Measurements from ENCODE around the gene SAFB2. TPM values are rescaled to one million over a fixed set of nuclear protein-coding genes. Genes with fewer than 3 reads are reported as not detected.

The SAFB2 gene
- total and polyA plus RNA-seq, 2 donors (not counting 3 experiments of a cell fraction or from before 2014, with no cell fraction given) = 24.6 to 85.9 TPM

- H3K4me2 ChIP-seq (ENCODE audit: insufficient read depth, low read length) = no peak overlapping the region
- TF ChIP-seq FOS (IDR thresholded peaks at IDR 0.05; ENCODE audit: borderline replicate concordance, insufficient read depth, low read length) = no peak
- H3K9ac ChIP-seq (replicated peaks; ENCODE audit: extremely low read depth, insufficient read depth, low read length) = no peak overlapping the region
- no peak overlapping the region for H3K27ac ChIP-seq (ENCODE audit: insufficient read depth, low read depth, low read length)
- no peaks in the 10 kb centered on the region for H3K9me1 ChIP-seq (replicated peaks; ENCODE audit: control insufficient read depth, extremely low read depth, insufficient read depth, low read length)
- H3K79me2 ChIP-seq (ENCODE audit: control insufficient read depth, insufficient read depth, low read length) = no peaks in the 10 kb centered on the region
- no peaks in the 10 kb centered on the region for H3K27me3 ChIP-seq (ENCODE audit: control insufficient read depth in 2 of 2, insufficient read depth in 2 of 2, low read length in 2 of 2)
- DNase-seq (ENCODE audit: low read depth, low spot score) = no peak
- dilution Hi-C loops (cut with MboI; ENCODE audit: extremely low pct_ligation_motif_present, low sequenced_read_pairs) = no loop called here
- ChIA-PET POLR2A (no interaction called here), CTCF (interaction anchor here (0.8 to 3.3 kb wide), 2 partner anchors 10 to 19 kb away, joined by 3 to 9 read pairs; no protein-coding TSS in a partner anchor)
- BruUV-seq (replicated peaks) = no TSS peak
- H3K4me1 ChIP-seq (ENCODE audit: control insufficient read depth, extremely low read depth, insufficient read depth, low read length) = no peaks in the 10 kb centered on the region
- no peaks in the 10 kb centered on the region for H3K9me3 ChIP-seq (replicated peaks; ENCODE audit: control insufficient read depth, insufficient read depth, low read length)
- no peaks in the 10 kb centered on the region for H4K20me1 ChIP-seq (replicated peaks; ENCODE audit: control insufficient read depth, extremely low read depth, insufficient read depth, low read length)
- intact Hi-C loops (cut with micrococcal nuclease) = no loop called here
- no peaks in the 10 kb centered on the region for H3K36me3 ChIP-seq (ENCODE audit: control insufficient read depth in 2 of 2, extremely low read depth in 1 of 2, insufficient read depth in 2 of 2, low read length in 2 of 2)
- no peak for FAIRE-seq
- no peak overlapping the region for H2AFZ ChIP-seq (ENCODE audit: low read depth, low read length)
- H3K4me3 ChIP-seq (replicated peaks in 1 of 3; ENCODE audit: insufficient read depth in 1 of 3, low read depth in 1 of 3, low read length in 3 of 3) = no peak overlapping the region
Observed at GRCh38 chr19:5558101-5558621, 64.4 kb downstream of the SAFB2 start.

GRCh38 chr19:5557691-5558090, 64.9 kb downstream of the SAFB2 start:
- TF ChIP-seq MAX (IDR thresholded peaks at IDR 0.05; ENCODE audit: insufficient read depth, insufficient read length) = no peak
- TF ChIP-seq CTCF (IDR thresholded peaks at IDR 0.05; ENCODE audit: extremely low read depth in 1 of 2, insufficient read depth in 1 of 2, low read depth in 1 of 2, low read length in 2 of 2) = no peak
- TF ChIP-seq POLR2A (IDR thresholded peaks at IDR 0.05; ENCODE audit: low read depth, low read length) = no peak
- TF ChIP-seq JUN (IDR thresholded peaks at IDR 0.05; ENCODE audit: borderline replicate concordance, insufficient read depth, insufficient read length, low read depth) = no peak
- TF ChIP-seq MYC (IDR thresholded peaks at IDR 0.05; ENCODE audit: low read depth, low read length) = no peak
- TF ChIP-seq FOS (IDR thresholded peaks at IDR 0.05; ENCODE audit: borderline replicate concordance, insufficient read depth, low read length) = no peak
- TF ChIP-seq EZH2 (IDR thresholded peaks at IDR 0.05; ENCODE audit: borderline replicate concordance, low read depth, low read length, severe bottlenecking) = no peak
- no peak for TF ChIP-seq POLR2AphosphoS5 (IDR thresholded peaks at IDR 0.05; ENCODE audit: insufficient read depth, low read depth, low read length)
- TF ChIP-seq GATA2 (IDR thresholded peaks at IDR 0.05; ENCODE audit: insufficient read depth, insufficient read length, low read depth, low read length) = no peak
- ChIA-PET CTCF (interaction anchor here (0.8 to 3.3 kb wide), 2 partner anchors 10 to 19 kb away, joined by 3 to 9 read pairs; no protein-coding TSS in a partner anchor), POLR2A (no interaction called here)
- dilution Hi-C loops (cut with MboI; ENCODE audit: extremely low pct_ligation_motif_present, low sequenced_read_pairs) (no loop called here), intact Hi-C loops (cut with micrococcal nuclease) (no loop called here)
- FAIRE-seq = no peak
- H3K9me3 ChIP-seq (replicated peaks; ENCODE audit: control insufficient read depth, insufficient read depth, low read length) = no peaks in the 10 kb centered on the region
- no peaks in the 10 kb centered on the region for H3K79me2 ChIP-seq (ENCODE audit: control insufficient read depth, insufficient read depth, low read length)
- H3K27me3 ChIP-seq (ENCODE audit: control insufficient read depth in 2 of 2, insufficient read depth in 2 of 2, low read length in 2 of 2) = no peaks in the 10 kb centered on the region
- no peak overlapping the region for H3K9ac ChIP-seq (replicated peaks; ENCODE audit: extremely low read depth, insufficient read depth, low read length)
- no peak overlapping the region for H3K4me2 ChIP-seq (ENCODE audit: insufficient read depth, low read length)
- H3K4me1 ChIP-seq (ENCODE audit: control insufficient read depth, extremely low read depth, insufficient read depth, low read length) = no peaks in the 10 kb centered on the region
- no peaks in the 10 kb centered on the region for H3K36me3 ChIP-seq (ENCODE audit: control insufficient read depth in 2 of 2, extremely low read depth in 1 of 2, insufficient read depth in 2 of 2, low read length in 2 of 2)
- H2AFZ ChIP-seq (ENCODE audit: low read depth, low read length) = no peak overlapping the region
- H3K27ac ChIP-seq (ENCODE audit: insufficient read depth, low read depth, low read length) = no peak overlapping the region
- BruUV-seq (replicated peaks) = no TSS peak
- DNase-seq (ENCODE audit: low read depth, low spot score) = no peak
- H3K4me3 ChIP-seq (replicated peaks in 1 of 3; ENCODE audit: insufficient read depth in 1 of 3, low read depth in 1 of 3, low read length in 3 of 3) = no peak overlapping the region
- no peaks in the 10 kb centered on the region for H4K20me1 ChIP-seq (replicated peaks; ENCODE audit: control insufficient read depth, extremely low read depth, insufficient read depth, low read length)
- H3K9me1 ChIP-seq (replicated peaks; ENCODE audit: control insufficient read depth, extremely low read depth, insufficient read depth, low read length) = no peaks in the 10 kb centered on the region

Data from endothelial cell of umbilical vein (primary cell).